IPS-11a (cell line): ENCODE measurements around the gene OR2T2.
"Not testable (repeated sequence)": the region's sequence is repeated elsewhere in the genome, so short reads cannot be mapped to it uniquely, and the experiment has no call there.

ENCODE experiments used
- H3K4me3 ChIP-seq: one replicate; pipeline ENCODE4 v1.5.1; 2013; ENCODE audit warnings: low read depth, low read length, control low read depth

Gene OR2T2

DNA sequence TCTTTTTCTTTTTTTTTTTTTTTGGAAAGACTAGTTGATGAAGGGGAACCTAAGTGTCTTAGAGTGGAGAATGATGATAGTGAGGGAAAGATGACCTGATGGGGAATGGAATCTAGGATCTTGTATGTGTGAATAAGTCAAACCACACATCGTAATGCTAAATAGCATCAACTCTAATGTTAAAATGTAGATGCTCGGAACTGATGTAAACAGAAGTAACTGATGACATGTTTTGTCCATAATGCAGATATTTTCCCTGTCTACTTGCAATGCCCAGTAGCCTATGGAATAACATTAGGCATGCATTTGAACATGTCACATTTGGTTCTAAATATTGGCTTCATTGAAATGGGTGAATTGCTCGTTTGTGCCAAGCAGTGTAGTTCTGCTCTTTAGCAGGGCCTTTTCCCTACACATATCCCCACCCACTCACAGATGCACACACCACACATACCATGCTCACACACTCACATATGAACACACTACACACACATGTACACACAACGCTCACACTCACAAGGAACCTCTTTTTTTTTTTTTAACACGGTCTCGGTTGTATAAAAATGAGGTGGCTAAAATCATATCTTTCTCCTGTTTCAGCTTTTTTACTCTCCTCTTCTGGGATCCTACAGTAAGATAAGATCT lies 4.5 kb downstream of the OR2T2 start:
- not testable (repeated sequence) for H3K4me3 ChIP-seq

GRCh38 chr1:248450466-248451145 lies 5.2 kb downstream of the OR2T2 start:
- not testable (repeated sequence) for H3K4me3 ChIP-seq

- H3K4me3 ChIP-seq = not testable (repeated sequence)
Observed at GRCh38 chr1:248453619-248454018, 8.2 kb downstream of the OR2T2 start.

GRCh38 chr1:248455045-248455444 lies 9.6 kb downstream of the OR2T2 start:
- H3K4me3 ChIP-seq = not testable (repeated sequence)

GRCh38 chr1:248456635-248457034 lies 11.2 kb downstream of the OR2T2 start:
- H3K4me3 ChIP-seq = not testable (repeated sequence)

DNA sequence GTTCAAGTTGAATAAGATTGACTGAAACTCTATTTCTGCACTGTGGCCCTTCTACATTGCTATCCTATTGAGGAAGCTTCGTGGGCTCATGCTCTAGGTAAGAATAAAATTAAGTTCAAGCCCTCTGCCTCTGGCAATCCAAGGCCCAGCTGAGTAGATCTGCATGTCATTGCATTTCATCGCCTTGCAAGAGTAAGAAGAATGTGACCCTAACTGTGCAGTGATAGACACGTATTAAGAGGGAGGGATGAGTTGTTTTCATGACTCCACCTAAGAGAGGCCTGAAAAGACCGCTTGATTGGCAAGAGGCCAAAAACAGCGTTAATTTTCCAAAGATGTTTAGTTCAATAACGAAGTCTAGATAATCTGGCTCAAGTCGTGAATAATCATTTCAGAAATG lies 13.7 kb downstream of the OR2T2 start:
- H3K4me3 ChIP-seq = not testable (repeated sequence)

GRCh38 chr1:248471154-248471553 lies 25.7 kb downstream of the OR2T2 start:
- H3K4me3 ChIP-seq = no peak overlapping the region

DNA sequence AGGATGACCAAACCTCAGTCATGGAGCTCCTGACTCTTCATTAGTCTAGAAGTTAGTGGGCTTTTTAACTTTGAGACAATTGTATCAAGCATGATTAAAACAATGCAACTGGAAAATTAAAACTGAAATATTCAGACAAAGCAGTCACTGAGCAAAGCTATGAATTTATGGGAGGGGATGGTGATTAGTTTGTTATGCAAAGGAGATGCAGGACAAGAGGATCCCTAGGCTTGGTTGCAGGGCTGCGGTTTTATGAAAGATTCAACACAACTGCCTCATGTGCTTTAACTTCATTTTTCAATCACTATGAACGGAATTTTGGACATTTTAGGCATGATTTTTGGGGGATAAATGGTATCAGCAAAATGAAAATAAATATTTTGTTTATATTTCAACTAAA lies 26.7 kb downstream of the OR2T2 start:
- not testable (repeated sequence) for H3K4me3 ChIP-seq

DNA sequence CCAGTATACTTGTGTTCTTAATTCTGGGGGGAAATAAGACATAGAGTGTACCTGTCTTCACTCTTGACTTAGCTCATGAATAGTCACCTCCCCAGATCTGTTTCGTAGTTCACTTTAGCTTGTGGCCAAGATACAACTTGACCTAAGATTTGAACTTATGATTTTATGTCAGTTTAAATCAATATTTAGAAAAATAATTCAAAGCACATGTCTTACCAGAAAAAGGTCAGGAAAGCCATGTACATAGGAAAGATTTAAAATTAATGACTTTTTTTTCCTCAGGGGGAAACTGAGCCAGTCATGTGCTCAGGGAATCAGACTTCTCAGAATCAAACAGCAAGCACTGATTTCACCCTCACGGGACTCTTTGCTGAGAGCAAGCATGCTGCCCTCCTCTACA lies 27.6 kb downstream of the OR2T2 start, which contains the start of gene OR2T3:
OR2T3 (plus strand) TSS at position 301 of the 400 bp plus-strand sequence; CDS start at position 301, 0 bp downstream.
- H3K4me3 ChIP-seq = not testable (repeated sequence)

- not testable (repeated sequence) for H3K4me3 ChIP-seq
Observed at GRCh38 chr1:248475660-248476059, 30.2 kb downstream of the OR2T2 start.

DNA sequence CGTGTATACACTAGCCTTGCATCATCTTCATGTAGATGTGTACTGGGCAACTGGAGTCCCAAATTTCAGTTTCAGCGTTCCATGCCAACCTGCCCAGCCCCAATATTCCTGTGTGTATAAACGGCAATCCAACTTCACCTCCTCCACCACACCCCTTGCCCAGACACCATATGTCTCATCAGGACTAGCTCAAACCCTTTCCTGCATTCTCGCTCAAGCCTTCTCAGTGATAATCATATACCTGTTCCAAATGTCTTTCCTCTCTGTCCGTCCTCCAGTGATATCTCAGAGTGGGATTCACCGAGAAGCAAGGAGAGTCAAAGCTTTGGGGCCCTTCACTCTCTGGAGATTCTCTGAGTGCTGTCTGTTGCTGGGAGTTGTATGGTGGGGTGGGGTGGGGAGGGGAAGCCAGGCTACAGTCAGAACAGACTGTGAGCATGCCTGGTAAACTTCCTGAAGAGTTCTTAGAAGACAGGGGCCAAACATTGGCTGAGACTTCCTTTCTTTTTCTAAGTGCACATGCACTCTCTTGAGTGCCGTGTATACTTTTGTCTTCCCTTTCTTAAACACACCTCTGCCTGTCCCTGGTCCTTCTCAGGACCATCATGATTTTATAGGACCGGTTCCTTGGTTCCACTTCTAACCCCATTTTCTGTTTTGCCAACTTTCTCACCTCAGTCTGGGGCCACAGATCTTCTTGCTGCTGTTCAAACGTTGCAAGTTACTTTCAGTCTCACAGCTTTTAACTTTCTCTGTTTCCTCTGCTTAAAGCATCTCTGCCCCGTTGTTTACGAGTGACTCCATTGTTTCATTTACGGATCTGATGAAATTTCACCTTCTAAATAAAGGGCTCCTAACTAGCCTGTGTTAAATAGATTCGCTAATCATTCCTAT lies 36.5 kb downstream of the OR2T2 start:
- H3K4me3 ChIP-seq = not testable (repeated sequence)

DNA sequence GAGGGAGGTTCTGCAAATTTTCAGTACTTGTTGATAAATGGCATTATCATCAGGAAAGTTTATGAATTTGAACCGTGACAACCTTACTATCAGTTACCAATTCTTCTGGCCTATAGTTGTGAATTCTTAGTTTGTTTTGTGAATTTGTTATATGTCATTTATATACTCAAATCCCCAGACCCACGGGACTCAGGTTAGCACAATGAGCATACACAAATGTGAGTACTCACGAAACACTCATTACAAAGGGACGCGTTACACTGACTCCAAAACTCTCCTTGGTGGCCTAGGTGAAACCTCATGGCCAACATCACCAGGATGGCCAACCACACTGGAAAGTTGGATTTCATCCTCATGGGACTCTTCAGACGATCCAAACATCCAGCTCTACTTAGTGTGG lies 42.9 kb downstream of the OR2T2 start, which contains the start of gene OR2T5:
OR2T5 (plus strand) TSS at position 301 of the 400 bp plus-strand sequence; CDS start at position 301, 0 bp downstream.
- not testable (repeated sequence) for H3K4me3 ChIP-seq

GRCh38 chr1:248496661-248497060 lies 51.2 kb downstream of the OR2T2 start:
- H3K4me3 ChIP-seq = not testable (repeated sequence)

- H3K4me3 ChIP-seq = not testable (repeated sequence)
Observed at GRCh38 chr1:248500305-248501035, 55.0 kb downstream of the OR2T2 start.
